Purkinje cell (primary cell): ENCODE measurements around the gene RHEX. TPM values are rescaled to one million over a fixed set of nuclear protein-coding genes. Genes with fewer than 3 reads are reported as not detected.

ENCODE experiments used
- polyA plus RNA-seq: library from polyadenylated mRNA; unstranded; fragments of >200 nt; fragmentation: Nextera tagmentation; gene quantifications from 2 replicates; pipeline ENCODE4 v1.2.1, GENCODE V29; 2014

The RHEX gene, protein sequence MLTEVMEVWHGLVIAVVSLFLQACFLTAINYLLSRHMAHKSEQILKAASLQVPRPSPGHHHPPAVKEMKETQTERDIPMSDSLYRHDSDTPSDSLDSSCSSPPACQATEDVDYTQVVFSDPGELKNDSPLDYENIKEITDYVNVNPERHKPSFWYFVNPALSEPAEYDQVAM
- polyA plus RNA-seq = not detected in 2 replicates

GRCh38 chr1:206052919-206053610 is at the start of gene RHEX:
TSS of gene RHEX (plus strand) at chr1:206053173. CDS start at chr1:206097829, 44,656 bp downstream.

GRCh38 chr1:206023695-206024094 is 29.3 kb upstream of the RHEX start, which contains the start of gene CTSE:
TSS of gene CTSE (minus strand) at chr1:206023895. CDS start at chr1:206023791, 104 bp downstream.

GRCh38 chr1:206117151-206117948 is 64.4 kb downstream of the RHEX start, which contains the start of gene AVPR1B:
TSS of gene AVPR1B (minus strand) at chr1:206117388. CDS start at chr1:206116890, 498 bp downstream.

Other genes starting within 250 kb of the RHEX start
- 20.4 and 28.1 TPM in 2 replicates for gene SLC41A1, start 240.0 kb upstream of the RHEX start, polyA plus RNA-seq
- 0.50 and 4.9 TPM in 2 replicates for gene PM20D1, start 203.0 kb upstream of the RHEX start, polyA plus RNA-seq
- 0.36 TPM in 1 of 2 replicates, not detected in the other for gene SLC26A9, start 109.7 kb upstream of the RHEX start, polyA plus RNA-seq
- gene RAB7B, start 49.8 kb upstream of the RHEX start, polyA plus RNA-seq = not detected in 2 replicates
- not detected in 2 replicates for gene CTSE, start 29.3 kb upstream of the RHEX start, polyA plus RNA-seq
- gene AVPR1B, start 64.2 kb downstream of the RHEX start, polyA plus RNA-seq = not detected in 2 replicates
- 1.7 and 3.9 TPM in 2 replicates for gene FAM72A, start 149.7 kb downstream of the RHEX start, polyA plus RNA-seq
- gene SRGAP2, start 150.4 kb downstream of the RHEX start, polyA plus RNA-seq = 338 and 340 TPM in 2 replicates